ENCODE measurements around the gene ERBB4.

GRCh38 chr2:211901226-211901846 lies 637.3 kb downstream of the ERBB4 start:
- TF ChIP-seq POLR2A (IDR thresholded peaks at IDR 0.05) (no peak), CTCF (IDR thresholded peaks at IDR 0.05) (no peak)

Data from Peyer's patch (tissue), 4 donors.